NCI-H2107 treated with DMSO at 0.1 percent for 48 hours (cell line): ENCODE measurements around the gene CYP2C9.

ENCODE experiments used
- DNase-seq: peaks from one replicate; lab custom pipeline; 2025; ENCODE audit not compliant: unreplicated experiment; lab: John Stamatoyannopoulos, UW

CYP2C9 gene

GRCh38 chr10:95035332-95036295 is 97.2 kb downstream of the CYP2C9 start:
- no peak for DNase-seq

- DNase-seq: no peak
Observed at GRCh38 chr10:95039281-95039680, 100.8 kb downstream of the CYP2C9 start.
